NCI-H1417 (cell line): Measurements from ENCODE around the gene SHISA6.

Source experiments
- DNase-seq, 3 experiments: peaks; one replicate each; lab custom pipeline; 2025; lab: John Stamatoyannopoulos, UW

SHISA6 gene

DNA sequence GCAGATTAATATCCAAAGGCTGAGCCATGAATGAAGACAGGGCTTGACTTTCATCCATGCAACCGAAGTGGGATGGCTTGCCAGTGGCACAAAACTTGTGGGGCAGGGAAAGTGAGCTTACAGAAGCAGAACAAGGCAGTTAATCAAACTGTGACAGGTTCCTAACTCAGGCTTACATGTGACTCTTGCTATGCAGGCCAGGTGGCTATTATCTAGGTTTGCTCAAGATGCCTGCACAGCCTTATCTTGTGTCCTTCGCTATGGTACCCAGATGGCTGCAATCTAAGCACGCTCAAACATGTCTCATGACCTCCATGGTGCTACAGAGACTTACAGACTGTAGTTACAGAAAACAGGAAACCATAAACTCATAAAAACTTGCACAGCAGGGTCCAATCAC, 348.7 kb downstream of the SHISA6 start:
- DNase-seq, result no peak

DNA sequence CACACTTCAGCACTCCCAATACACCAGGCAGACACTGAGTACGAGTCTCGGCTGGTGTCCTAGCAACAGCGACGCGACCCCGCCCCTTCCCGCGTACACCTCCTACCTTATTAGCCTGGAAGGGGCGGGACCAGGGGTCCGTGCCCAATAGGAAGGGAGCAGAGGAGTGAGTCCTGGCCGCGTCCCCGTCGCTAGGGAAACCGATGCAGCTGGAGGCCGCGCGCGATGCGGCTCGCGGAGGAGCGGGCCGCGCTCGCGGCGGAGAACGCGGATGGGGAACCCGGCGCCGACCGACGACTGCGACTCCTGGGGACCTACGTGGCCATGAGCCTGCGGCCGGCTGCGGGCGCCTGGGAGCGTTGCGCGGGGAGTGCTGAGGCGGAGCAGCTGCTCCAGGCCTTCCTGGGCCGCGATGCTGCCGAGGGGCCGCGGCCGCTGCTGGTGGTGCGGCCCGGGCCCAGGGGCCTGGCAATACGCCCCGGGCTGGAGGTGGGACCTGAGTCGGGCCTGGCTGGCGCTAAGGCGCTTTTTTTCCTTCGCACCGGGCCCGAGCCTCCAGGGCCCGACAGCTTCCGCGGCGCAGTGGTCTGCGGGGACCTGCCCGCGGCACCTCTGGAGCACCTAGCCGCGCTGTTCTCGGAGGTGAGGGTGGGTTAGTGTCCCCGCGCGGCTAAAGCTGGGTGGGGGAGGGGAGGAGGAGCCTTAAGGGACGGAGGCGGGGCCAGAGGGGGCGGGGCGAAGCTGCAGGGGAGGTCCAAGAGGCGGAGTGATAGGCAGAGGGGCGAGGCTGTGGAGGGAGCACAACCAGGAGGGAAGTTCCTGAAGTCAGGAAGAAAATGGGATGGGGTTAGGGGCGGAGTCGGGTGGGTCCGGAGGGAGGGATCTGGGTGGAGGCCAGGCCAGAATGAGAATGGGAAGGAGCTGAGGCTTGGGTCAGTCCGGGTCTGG, 357.5 kb downstream of the SHISA6 start, which contains the start of gene DNAH9:
DNAH9 (plus strand) TSS at position 197 of the 948 bp plus-strand sequence; CDS start at position 226, 29 bp downstream.
- peak in 1 of 3 experiments; percentile 30 for DNase-seq

DNA sequence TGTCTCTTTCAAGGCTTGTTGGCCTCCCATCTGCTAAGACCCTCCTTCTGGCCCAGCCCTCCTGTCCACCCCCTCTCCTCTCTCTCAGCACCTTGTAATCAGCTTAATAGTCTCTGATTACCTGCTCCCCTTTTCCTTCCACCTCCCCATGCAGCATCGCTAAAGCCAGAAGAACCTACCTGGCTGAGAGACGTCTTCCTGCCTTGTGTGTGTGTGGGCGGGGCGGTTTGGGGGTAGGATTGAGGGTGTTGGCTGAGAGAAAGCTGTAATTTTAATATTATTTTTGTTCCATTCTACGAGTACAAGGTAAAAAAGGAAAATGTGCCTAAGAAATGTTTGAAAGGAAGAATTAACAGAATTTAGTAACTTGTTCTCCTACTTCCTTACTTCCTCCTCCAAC, 360.6 kb downstream of the SHISA6 start:
- no peak for DNase-seq

DNA sequence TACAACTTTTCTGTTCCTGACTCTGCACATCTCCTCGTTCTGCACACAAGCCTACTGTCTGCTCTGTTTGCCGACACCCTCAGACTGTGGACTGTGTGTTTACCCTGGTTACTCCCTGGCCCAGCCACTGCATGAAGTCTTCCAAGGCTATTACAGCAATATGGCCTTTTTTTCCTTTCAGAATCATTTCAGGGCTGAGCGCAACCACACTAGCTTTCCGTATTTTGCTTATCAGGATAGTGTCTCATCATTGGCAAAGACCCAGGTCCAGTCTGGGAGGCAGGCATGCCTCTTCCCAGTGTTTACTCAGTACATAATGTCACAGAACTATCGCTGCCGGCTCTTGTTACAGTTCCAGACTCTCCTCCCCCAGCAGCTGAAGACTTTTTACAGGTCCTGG, 367.4 kb downstream of the SHISA6 start:
- no peak for DNase-seq

DNA sequence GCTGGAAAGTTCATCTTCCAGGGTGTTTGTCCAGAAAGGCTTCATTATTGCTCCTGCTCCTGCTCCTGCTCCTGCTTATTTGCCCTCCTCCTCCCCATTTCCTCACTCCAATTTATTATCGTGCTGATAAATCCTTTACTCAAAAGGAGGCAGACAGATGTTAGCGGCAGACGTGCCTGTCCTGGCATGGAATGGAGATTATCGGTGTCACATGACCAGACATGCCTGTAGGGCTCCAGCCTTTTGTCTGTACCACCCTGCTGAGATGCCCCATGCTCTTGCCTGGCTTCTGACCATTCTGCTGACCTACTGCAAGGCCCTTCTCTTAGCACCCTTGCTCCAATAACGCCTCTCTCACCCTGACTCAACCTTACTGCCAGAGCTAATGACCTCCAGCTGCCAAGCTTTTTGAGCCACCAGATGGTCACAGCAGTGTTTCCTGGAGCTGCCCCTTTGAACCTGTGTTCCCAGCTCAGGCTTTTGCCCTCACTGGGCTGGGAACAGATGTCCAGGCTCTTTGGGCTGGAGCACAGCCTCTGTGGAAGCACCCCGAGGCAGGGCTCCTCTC, 370.1 kb downstream of the SHISA6 start:
- DNase-seq, result no peak

DNA sequence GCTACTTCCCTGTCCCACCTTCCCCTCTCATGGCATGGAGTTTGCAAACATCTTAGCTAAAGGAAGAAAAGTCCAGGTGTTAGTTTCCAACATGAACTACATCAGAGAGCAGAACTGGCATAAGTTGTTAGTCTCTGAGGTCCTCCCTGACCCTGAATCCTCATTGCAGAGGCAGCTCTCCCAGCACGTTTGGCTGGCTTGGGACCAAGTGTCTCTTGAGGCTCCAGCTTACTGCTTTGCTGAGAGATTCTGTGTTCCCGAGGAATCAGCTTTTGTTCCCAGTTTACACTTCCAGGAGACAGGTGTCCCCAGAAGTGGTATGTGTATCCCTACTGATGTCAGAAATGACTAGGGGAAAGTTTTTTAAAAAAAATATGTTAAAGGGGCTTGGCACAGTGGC, 371.9 kb downstream of the SHISA6 start:
- DNase-seq, result no peak
